ENCODE results near the gene ECD.

Gene ECD

GRCh38 chr10:73096449-73097304 lies 71.1 kb downstream of the ECD start, which contains the start of gene P4HA1:
P4HA1 (minus strand) TSS chr10:73096866; CDS start chr10:73074883, 21,983 bp downstream.
- DNase-seq (ENCODE audit: low spot score), result peak; percentile 98

GRCh38 chr10:73096041-73096448 lies 71.8 kb downstream of the ECD start:
- peak; percentile 57 for DNase-seq (ENCODE audit: low spot score)

- peak; percentile 68 for DNase-seq (ENCODE audit: low spot score)
Observed at GRCh38 chr10:73095481-73096021, 72.3 kb downstream of the ECD start.

- DNase-seq (ENCODE audit: low spot score), result no peak
Observed at GRCh38 chr10:73094986-73095480, 72.8 kb downstream of the ECD start.

GRCh38 chr10:73093922-73094850 lies 73.6 kb downstream of the ECD start:
- DNase-seq (ENCODE audit: low spot score), result no peak

GRCh38 chr10:73092830-73093229 lies 75.0 kb downstream of the ECD start:
- no peak for DNase-seq (ENCODE audit: low spot score)

GRCh38 chr10:73088304-73088703 lies 79.5 kb downstream of the ECD start:
- no peak for DNase-seq (ENCODE audit: low spot score)

- DNase-seq (ENCODE audit: low spot score), result no peak
Observed at GRCh38 chr10:73086816-73087215, 81.0 kb downstream of the ECD start.

GRCh38 chr10:73084209-73084608 lies 83.6 kb downstream of the ECD start:
- no peak for DNase-seq (ENCODE audit: low spot score)

All from hepatic stellate cell (primary cell).